GM23248 (cell line): ENCODE data around the gene IGFBP3. TPM values are rescaled to one million over a fixed set of nuclear protein-coding genes. Genes with fewer than 3 reads are reported as not detected.
A peak's percentile ranks its signal among the peaks of the same experiment; 100 is the strongest.

Source experiments
- DNase-seq: peaks from one replicate; pipeline ENCODE4 v3.0.0-alpha.2; 2015
- H2AFZ ChIP-seq: fragments of 200-600 bp; sonication (generic); 2 replicates; pipeline ENCODE4 v1.6.1; 2016; ENCODE audit warnings: antibody characterized with exemption
- H3F3A ChIP-seq: fragments of 200-600 bp; sonication (generic); 2 replicates; pipeline ENCODE4 v1.6.1; 2016; ENCODE audit warnings: mild to moderate bottlenecking, antibody characterized with exemption, mixed run types; ENCODE audit not compliant: insufficient read depth
- H3K27ac ChIP-seq: fragments of 200-600 bp; sonication (generic); 2 replicates; pipeline ENCODE4 v1.5.1; 2016; ENCODE audit warnings: mild to moderate bottlenecking
- H3K27me3 ChIP-seq: fragments of 200-600 bp; sonication (generic); replicated peaks from 2 replicates; pipeline ENCODE4 v1.6.1; 2016; ENCODE audit warnings: mild to moderate bottlenecking; ENCODE audit not compliant: insufficient read depth
- H3K36me3 ChIP-seq: fragments of 200-600 bp; sonication (generic); 2 replicates; pipeline ENCODE4 v1.6.1; 2016; ENCODE audit warnings: low read depth, mild to moderate bottlenecking
- H3K4me1 ChIP-seq: fragments of 200-600 bp; sonication (generic); 2 replicates; pipeline ENCODE4 v1.6.1; 2016; ENCODE audit warnings: mild to moderate bottlenecking; ENCODE audit not compliant: insufficient read depth
- H3K4me2 ChIP-seq: fragments of 200-600 bp; sonication (generic); one replicate; pipeline ENCODE4 v1.6.1; 2016; ENCODE audit warnings: mild to moderate bottlenecking; ENCODE audit not compliant: unreplicated experiment
- H3K4me3 ChIP-seq: fragments of 200-600 bp; sonication (generic); 2 replicates; pipeline ENCODE4 v1.5.1; 2016; ENCODE audit warnings: mild to moderate bottlenecking
- H3K79me2 ChIP-seq: fragments of 200-600 bp; sonication (generic); 2 replicates; pipeline ENCODE4 v1.6.1; 2016; ENCODE audit warnings: mild to moderate bottlenecking; ENCODE audit not compliant: insufficient read depth
- H3K9ac ChIP-seq: fragments of 200-600 bp; sonication (generic); 2 replicates; pipeline ENCODE4 v1.6.1; 2016; ENCODE audit warnings: mild to moderate bottlenecking
- H3K9me2 ChIP-seq: fragments of 200-600 bp; sonication (generic); 2 replicates; pipeline ENCODE4 v1.6.1; 2016; ENCODE audit warnings: mixed run types, mild to moderate bottlenecking, moderate library complexity; ENCODE audit not compliant: insufficient read depth
- H3K9me3 ChIP-seq: fragments of 200-600 bp; sonication (generic); one replicate; pipeline ENCODE4 v1.6.1; 2017; ENCODE audit warnings: low read depth
- H4K20me1 ChIP-seq: fragments of 200-600 bp; sonication (generic); 2 replicates; pipeline ENCODE4 v1.6.0; 2016; ENCODE audit not compliant: insufficient read depth
- EZH2 ChIP-seq: fragments of 200-600 bp; sonication (generic); IDR thresholded peaks from 2 replicates; pipeline ENCODE4 v1.6.1; 2018; ENCODE audit warnings: antibody characterized with exemption, mild to moderate bottlenecking; ENCODE audit not compliant: insufficient read depth, poor library complexity, severe bottlenecking
- EZH2phosphoT487 ChIP-seq: fragments of 200-600 bp; sonication (generic); IDR thresholded peaks from 2 replicates; pipeline ENCODE4 v1.6.1; 2018; ENCODE audit warnings: antibody characterized with exemption, moderate library complexity, mild to moderate bottlenecking, low read depth; ENCODE audit not compliant: insufficient read depth
- WGBS, 2 experiments: methylation state at CpG; one replicate each; pipeline ENCODE4 v1.1.6; 2015 to 2017; ENCODE audit warnings: low lambda C conversion rate in 2 of 2, low coverage in 1 of 2; ENCODE audit errors: missing lambda C conversion rate in 2 of 2; 5-methylcytosine and 5-hydroxymethylcytosine counted together
- in situ Hi-C: fragments of 300-500 bp; cut with MboI; formaldehyde crosslinking; loops from 2 replicates; pipeline ENCODE4 v1.15.0; 2020
- polyA plus RNA-seq: library from polyadenylated mRNA; unstranded; fragments of >200 nt; fragmentation: Nextera tagmentation; extraction: Ambion mirVana; gene quantifications from 2 replicates; pipeline ENCODE4 v1.2.1, GENCODE V29; 2016
- total RNA-seq: library from RNA; depleted of rRNA; stranded (reverse); fragments of >200 nt; shearing (Covaris generic); gene quantifications from 2 replicates; pipeline ENCODE4 v1.2.3, GENCODE V29; 2014; rRNA removed

Gene IGFBP3, protein sequence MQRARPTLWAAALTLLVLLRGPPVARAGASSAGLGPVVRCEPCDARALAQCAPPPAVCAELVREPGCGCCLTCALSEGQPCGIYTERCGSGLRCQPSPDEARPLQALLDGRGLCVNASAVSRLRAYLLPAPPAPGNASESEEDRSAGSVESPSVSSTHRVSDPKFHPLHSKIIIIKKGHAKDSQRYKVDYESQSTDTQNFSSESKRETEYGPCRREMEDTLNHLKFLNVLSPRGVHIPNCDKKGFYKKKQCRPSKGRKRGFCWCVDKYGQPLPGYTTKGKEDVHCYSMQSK
- total RNA-seq (29,310 and 34,986 TPM in 2 replicates), polyA plus RNA-seq (17,437 and 17,601 TPM in 2 replicates)

DNA sequence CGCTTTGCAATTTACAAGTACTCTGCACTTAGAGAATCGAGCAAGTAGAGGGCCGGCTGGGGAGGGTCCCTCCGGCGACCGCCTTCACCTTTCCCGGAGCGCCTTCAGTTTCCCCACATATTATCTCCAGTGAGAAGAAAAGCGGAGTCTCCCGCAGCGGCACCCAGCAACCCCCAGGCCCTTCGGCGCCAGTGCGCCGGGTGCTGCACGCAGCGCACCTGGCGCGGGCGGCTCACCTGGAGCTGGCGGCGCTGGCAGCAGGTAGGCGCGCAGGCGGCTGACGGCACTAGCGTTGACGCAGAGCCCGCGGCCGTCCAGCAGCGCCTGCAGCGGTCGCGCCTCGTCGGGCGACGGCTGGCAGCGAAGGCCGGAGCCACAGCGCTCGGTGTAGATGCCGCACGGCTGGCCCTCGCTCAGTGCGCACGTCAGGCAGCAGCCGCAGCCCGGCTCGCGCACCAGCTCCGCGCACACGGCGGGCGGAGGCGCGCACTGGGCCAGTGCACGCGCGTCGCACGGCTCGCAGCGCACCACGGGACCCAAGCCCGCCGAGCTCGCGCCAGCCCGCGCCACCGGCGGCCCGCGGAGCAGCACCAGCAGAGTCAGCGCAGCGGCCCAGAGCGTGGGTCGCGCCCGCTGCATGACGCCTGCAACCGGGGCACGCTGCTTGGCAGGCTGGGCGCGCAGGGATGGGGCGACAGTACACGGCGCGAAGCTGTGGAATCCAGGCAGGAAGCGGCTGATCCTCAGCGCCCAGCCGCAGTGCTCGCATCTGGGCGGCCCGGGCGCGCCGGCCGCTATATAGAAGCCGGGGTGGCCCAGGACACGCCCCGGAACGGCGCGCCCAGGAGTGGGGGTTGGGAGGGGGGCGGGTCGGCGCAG is at the start of gene IGFBP3:
TSS of gene IGFBP3 (minus strand) at position 771 of the 879 bp plus-strand sequence. CDS start at position 639, 132 bp downstream.
- Histone ChIP-seq H3F3A (peaks cover 80% of the 10 kb centered on the region), H4K20me1 (peaks cover 17% of the 10 kb centered on the region), H3K79me2 (peaks cover 52% of the 10 kb centered on the region), H3K9me3 (no peaks in the 10 kb centered on the region), H3K36me3 (peaks cover 47% of the 10 kb centered on the region), H3K27me3 (no peaks in the 10 kb centered on the region), H3K4me2 (peak within 1 kb of the TSS; percentile 95), H3K9me2 (no peaks in the 10 kb centered on the region), H3K4me1 (peaks cover 40% of the 10 kb centered on the region), H2AFZ (peak within 1 kb of the TSS; percentile 49), H3K27ac (peak within 1 kb of the TSS; percentile 75), H3K4me3 (peak within 1 kb of the TSS; percentile 99), H3K9ac (peak within 1 kb of the TSS; percentile 96)
- TF ChIP-seq EZH2 (no peak), EZH2phosphoT487 (no peak)
- DNase-seq: peak; percentile 93
- 1 to 2% methylated on average over 59 to 85 of the region's 111 CpGs for WGBS, 2 experiments
- in situ Hi-C loops: loop anchor here (5.0 to 25.0 kb wide), 4 partner anchors 432 to 1267 kb away; no protein-coding TSS in a partner anchor

DNA sequence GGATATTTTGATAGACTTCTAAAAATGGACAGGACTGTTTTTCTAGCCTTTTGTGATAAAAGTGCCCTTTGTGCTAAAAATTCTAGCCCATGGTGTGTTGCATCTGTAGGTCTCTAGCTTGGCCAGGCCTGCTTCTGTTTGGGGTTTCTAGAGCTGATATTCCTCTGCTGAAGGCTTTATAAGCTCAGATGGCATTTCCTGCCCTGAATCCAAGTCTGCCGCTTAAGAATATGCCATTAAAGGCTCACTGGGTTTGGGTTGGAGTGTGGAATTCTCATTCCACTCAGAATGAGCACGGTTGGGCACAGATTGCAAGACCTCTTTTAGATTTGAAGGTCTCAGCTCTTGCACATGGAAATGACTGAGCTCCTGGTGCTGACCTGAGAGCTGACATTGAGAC is 49.4 kb upstream of the IGFBP3 start:
- no peaks in the 10 kb centered on the region for H4K20me1 ChIP-seq
- no peaks in the 10 kb centered on the region for H3K9me2 ChIP-seq
- H3K4me3 ChIP-seq: no peak overlapping the region
- no peak for TF ChIP-seq EZH2
- no peak for TF ChIP-seq EZH2phosphoT487
- in situ Hi-C loops: no loop called here
- no peak overlapping the region for H3K27ac ChIP-seq
- DNase-seq: no peak
- H3K36me3 ChIP-seq: no peaks in the 10 kb centered on the region
- 94 to 98% methylated on average over 2 of the region's 2 CpGs for WGBS, 2 experiments
- H3K4me1 ChIP-seq: no peaks in the 10 kb centered on the region
- no peaks in the 10 kb centered on the region for H3F3A ChIP-seq
- no peak overlapping the region for H3K4me2 ChIP-seq
- H3K79me2 ChIP-seq: no peaks in the 10 kb centered on the region
- no peak overlapping the region for H3K9ac ChIP-seq
- H3K9me3 ChIP-seq: no peaks in the 10 kb centered on the region
- H3K27me3 ChIP-seq: no peaks in the 10 kb centered on the region
- no peak overlapping the region for H2AFZ ChIP-seq

DNA sequence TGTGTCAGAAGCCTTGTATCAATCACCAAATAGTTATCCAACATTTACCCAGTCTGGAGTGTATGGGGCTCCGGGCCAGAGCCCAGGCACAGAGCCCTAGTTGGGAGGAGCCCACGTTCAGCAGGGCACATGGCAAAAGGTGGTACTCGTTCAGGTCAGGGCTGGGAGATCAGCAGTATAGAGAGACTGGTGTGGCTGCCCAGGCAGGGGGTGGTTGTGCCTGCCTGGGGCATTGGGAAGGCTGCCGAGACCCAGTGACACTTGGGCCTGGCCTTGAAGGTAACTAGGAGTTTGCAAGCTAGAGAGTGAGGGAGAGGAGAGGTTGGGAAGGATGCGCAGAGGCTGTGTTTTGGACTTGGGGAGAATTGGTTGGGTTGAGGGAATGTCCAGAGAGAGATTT is 48.9 kb upstream of the IGFBP3 start:
- H3K27me3 ChIP-seq: no peaks in the 10 kb centered on the region
- no peaks in the 10 kb centered on the region for H3K9me2 ChIP-seq
- DNase-seq: no peak
- H3K9ac ChIP-seq: no peak overlapping the region
- in situ Hi-C loops: no loop called here
- H2AFZ ChIP-seq: no peak overlapping the region
- H3K4me2 ChIP-seq: no peak overlapping the region
- no peak for TF ChIP-seq EZH2phosphoT487
- TF ChIP-seq EZH2: no peak
- no peaks in the 10 kb centered on the region for H3K9me3 ChIP-seq
- H3K4me3 ChIP-seq: no peak overlapping the region
- no peaks in the 10 kb centered on the region for H3K79me2 ChIP-seq
- no peaks in the 10 kb centered on the region for H3K4me1 ChIP-seq
- no peaks in the 10 kb centered on the region for H4K20me1 ChIP-seq
- no peaks in the 10 kb centered on the region for H3F3A ChIP-seq
- H3K27ac ChIP-seq: no peak overlapping the region
- 93 to 97% methylated on average over 5 of the region's 5 CpGs for WGBS, 2 experiments
- no peaks in the 10 kb centered on the region for H3K36me3 ChIP-seq

DNA sequence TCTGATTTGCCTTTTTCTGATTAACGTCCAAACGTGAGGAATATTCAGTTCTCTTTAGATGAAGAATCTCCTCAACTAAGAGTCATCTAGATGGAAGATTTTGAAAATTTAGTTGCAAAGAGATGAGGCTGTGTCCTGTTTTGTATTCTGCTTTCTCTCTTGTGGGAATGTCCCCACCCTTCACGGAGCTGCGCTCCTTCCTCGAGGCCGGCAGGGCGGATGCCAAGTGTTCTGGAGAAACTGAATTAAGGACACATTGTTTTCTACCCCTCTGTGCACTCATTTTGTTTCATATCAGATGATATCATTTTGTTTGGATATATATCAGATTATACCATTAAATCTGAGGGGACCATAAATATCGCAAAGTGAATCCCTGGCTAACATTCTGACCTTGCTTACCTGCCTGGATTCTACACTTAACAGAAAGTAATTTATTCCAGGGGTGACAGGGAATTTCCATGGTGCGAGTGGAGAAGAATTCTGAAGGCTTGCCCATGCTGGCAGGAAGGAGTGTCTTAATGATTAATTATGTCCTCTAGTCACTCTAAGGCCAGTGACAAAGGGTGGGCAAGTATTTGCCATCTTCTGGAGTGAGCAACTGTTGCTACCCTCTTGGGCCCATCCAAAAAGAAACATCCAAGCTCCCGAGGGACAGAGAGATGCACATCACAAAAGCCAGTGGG is 47.9 kb upstream of the IGFBP3 start:
- Histone ChIP-seq H3K79me2 (no peaks in the 10 kb centered on the region), H3K9me2 (no peaks in the 10 kb centered on the region), H3K4me1 (no peaks in the 10 kb centered on the region), H3K4me2 (no peak overlapping the region), H3F3A (no peaks in the 10 kb centered on the region), H3K4me3 (no peak overlapping the region), H4K20me1 (no peaks in the 10 kb centered on the region), H3K36me3 (no peaks in the 10 kb centered on the region), H3K27me3 (no peaks in the 10 kb centered on the region), H3K9me3 (no peaks in the 10 kb centered on the region), H3K9ac (no peak overlapping the region), H2AFZ (no peak overlapping the region), H3K27ac (no peak overlapping the region)
- TF ChIP-seq EZH2: no peak
- TF ChIP-seq EZH2phosphoT487: no peak
- no peak for DNase-seq
- 82 to 85% methylated on average over 10 of the region's 10 CpGs for WGBS, 2 experiments
- in situ Hi-C loops: no loop called here
